DOHH2 (cell line): ENCODE results near the gene ATP6V1G1.
A peak's percentile ranks its signal among the peaks of the same experiment; 100 is the strongest.
"Not testable (repeated sequence)": the region's sequence is repeated elsewhere in the genome, so short reads cannot be mapped to it uniquely, and the experiment has no call there.

Source experiments
- H3F3A ChIP-seq: fragments of 200-600 bp; sonication (generic), shearing (Covaris generic); 2 replicates; pipeline ENCODE4 v1.6.0; 2016; ENCODE audit warnings: antibody characterized with exemption, mild to moderate bottlenecking; ENCODE audit not compliant: control insufficient read depth, insufficient read depth
- H3K27ac ChIP-seq: fragments of 200-600 bp; sonication (generic); 2 replicates; pipeline ENCODE4 v1.5.1; 2014; ENCODE audit warnings: low read depth, mild to moderate bottlenecking, low read length, moderate library complexity
- H3K27me3 ChIP-seq: fragments of 200-600 bp; sonication (generic); 2 replicates; pipeline ENCODE4 v1.6.1; 2014; ENCODE audit warnings: mild to moderate bottlenecking, low read length, mixed read lengths; ENCODE audit not compliant: control insufficient read depth
- H3K36me3 ChIP-seq: fragments of 200-600 bp; sonication (generic); 2 replicates; pipeline ENCODE4 v1.6.1; 2014; ENCODE audit warnings: mild to moderate bottlenecking, low read length, moderate library complexity, mixed read lengths; ENCODE audit not compliant: control insufficient read depth
- H3K4me1 ChIP-seq: fragments of 200-600 bp; sonication (generic); 2 replicates; pipeline ENCODE4 v1.6.1; 2014; ENCODE audit warnings: mild to moderate bottlenecking, low read length, mixed read lengths; ENCODE audit not compliant: control insufficient read depth
- H3K4me2 ChIP-seq: fragments of 200-600 bp; sonication (generic); 2 replicates; pipeline ENCODE4 v1.6.0; 2014; ENCODE audit warnings: mild to moderate bottlenecking, low read length, moderate library complexity
- H3K4me3 ChIP-seq: fragments of 200-600 bp; sonication (generic); 2 replicates; pipeline ENCODE4 v1.5.1; 2014; ENCODE audit warnings: mild to moderate bottlenecking, low read length, mixed read lengths
- H3K79me2 ChIP-seq: fragments of 200-600 bp; sonication (generic); 2 replicates; pipeline ENCODE4 v1.6.1; 2014; ENCODE audit warnings: mild to moderate bottlenecking, low read length, mixed read lengths; ENCODE audit not compliant: control insufficient read depth
- H3K9me2 ChIP-seq: fragments of 200-600 bp; sonication (generic); replicated peaks from 2 replicates; pipeline ENCODE4 v1.6.1; 2014; ENCODE audit warnings: mild to moderate bottlenecking, low read length, mixed read lengths; ENCODE audit not compliant: control insufficient read depth
- H3K9me3 ChIP-seq: fragments of 200-600 bp; sonication (generic); 2 replicates; pipeline ENCODE4 v1.6.1; 2014; ENCODE audit warnings: antibody characterized with exemption, low read length, mixed read lengths; ENCODE audit not compliant: control insufficient read depth, insufficient read depth
- H4K20me1 ChIP-seq: fragments of 200-600 bp; sonication (generic); 2 replicates; pipeline ENCODE4 v1.6.0; 2014; ENCODE audit warnings: low read depth, mild to moderate bottlenecking, antibody characterized with exemption, low read length, moderate library complexity; ENCODE audit not compliant: control insufficient read depth, insufficient read depth
- CTCF ChIP-seq: fragments of 200-600 bp; sonication (generic); IDR thresholded peaks from one replicate; pipeline ENCODE4 v1.5.1; 2014; ENCODE audit warnings: antibody characterized with exemption, mild to moderate bottlenecking, low read depth, low read length; ENCODE audit not compliant: poor library complexity, severe bottlenecking
- EZH2phosphoT487 ChIP-seq: fragments of 200-600 bp; sonication (generic); IDR thresholded peaks from 2 replicates; pipeline ENCODE4 v1.6.1; 2017; ENCODE audit warnings: borderline replicate concordance, mild to moderate bottlenecking, antibody characterized with exemption, low read length, moderate library complexity, mixed read lengths

ATP6V1G1 gene

GRCh38 chr9:114591849-114592248, 4.3 kb downstream of the ATP6V1G1 start:
- peak overlapping the region; percentile 69 for H3K4me3 ChIP-seq
- H3K9me2 ChIP-seq: no peaks in the 10 kb centered on the region
- H4K20me1 ChIP-seq: peaks cover 25% of the 10 kb centered on the region
- peaks cover 65% of the 10 kb centered on the region for H3K36me3 ChIP-seq
- no peak for TF ChIP-seq CTCF
- H3F3A ChIP-seq: peaks cover 19% of the 10 kb centered on the region
- peak overlapping the region; percentile 94 for H3K4me2 ChIP-seq
- H3K79me2 ChIP-seq: peaks cover 86% of the 10 kb centered on the region
- H3K27ac ChIP-seq: peak overlapping the region; percentile 90
- no peaks in the 10 kb centered on the region for H3K9me3 ChIP-seq
- H3K4me1 ChIP-seq: peaks cover 48% of the 10 kb centered on the region
- H3K27me3 ChIP-seq: no peaks in the 10 kb centered on the region

GRCh38 chr9:114592356-114592755, 4.8 kb downstream of the ATP6V1G1 start:
- Histone ChIP-seq H3K79me2 (peaks cover 82% of the 10 kb centered on the region), H3K9me2 (no peaks in the 10 kb centered on the region), H3K4me3 (peak overlapping the region; percentile 69), H3F3A (peaks cover 19% of the 10 kb centered on the region), H3K27ac (peak overlapping the region; percentile 90), H3K4me1 (peaks cover 43% of the 10 kb centered on the region), H4K20me1 (peaks cover 25% of the 10 kb centered on the region), H3K9me3 (no peaks in the 10 kb centered on the region), H3K4me2 (peak overlapping the region; percentile 94), H3K27me3 (no peaks in the 10 kb centered on the region), H3K36me3 (peaks cover 68% of the 10 kb centered on the region)
- TF ChIP-seq EZH2phosphoT487 (no peak), CTCF (peak; percentile 60)

GRCh38 chr9:114594136-114594535, 6.6 kb downstream of the ATP6V1G1 start:
- Histone ChIP-seq H3K27ac (no peak overlapping the region), H4K20me1 (peaks cover 19% of the 10 kb centered on the region), H3K27me3 (no peaks in the 10 kb centered on the region), H3K4me2 (no peak overlapping the region), H3K79me2 (peaks cover 66% of the 10 kb centered on the region), H3F3A (peaks cover 16% of the 10 kb centered on the region), H3K4me3 (no peak overlapping the region), H3K4me1 (peaks cover 39% of the 10 kb centered on the region), H3K9me3 (no peaks in the 10 kb centered on the region), H3K9me2 (no peaks in the 10 kb centered on the region), H3K36me3 (peaks cover 73% of the 10 kb centered on the region)
- TF ChIP-seq EZH2phosphoT487: no peak
- no peak for TF ChIP-seq CTCF

- not testable (repeated sequence) for H3K27me3 ChIP-seq, H3K4me3 ChIP-seq, H4K20me1 ChIP-seq, H3K4me2 ChIP-seq, H3K27ac ChIP-seq, H3K9me2 ChIP-seq, H3K79me2 ChIP-seq, H3K9me3 ChIP-seq
- H3K4me1 ChIP-seq: peaks cover 24% of the 10 kb centered on the region
- peaks cover 48% of the 10 kb centered on the region for H3K36me3 ChIP-seq
- peaks cover 18% of the 10 kb centered on the region for H3F3A ChIP-seq
These were observed 13.1 kb downstream of the ATP6V1G1 start for GRCh38 chr9:114600502-114601248.

- H3K9me2 ChIP-seq, H3K4me2 ChIP-seq, H3K79me2 ChIP-seq, H3K9me3 ChIP-seq, H4K20me1 ChIP-seq, H3K4me3 ChIP-seq, H3K27me3 ChIP-seq, H3K27ac ChIP-seq: not testable (repeated sequence)
- peaks cover 35% of the 10 kb centered on the region for H3K4me1 ChIP-seq
- peaks cover 41% of the 10 kb centered on the region for H3K36me3 ChIP-seq
- H3F3A ChIP-seq: peaks cover 18% of the 10 kb centered on the region
These were observed 14.2 kb downstream of the ATP6V1G1 start for GRCh38 chr9:114601787-114602186.
